Ovary (tissue), 9 donors: ENCODE measurements around the gene GJC2. TPM values are rescaled to one million over a fixed set of nuclear protein-coding genes. Genes with fewer than 3 reads are reported as not detected.
A peak's percentile ranks its signal among the peaks of the same experiment; 100 is the strongest.

Experiments
- DNase-seq, 5 donors: peaks; one replicate each; pipeline ENCODE4 v3.0.0-alpha.2; 2019 to 2020
- H3K27ac ChIP-seq, 2 donors: fragments of 200-600 bp; one replicate each; pipeline versions ENCODE4 v1.5.1 to v1.8.0; 2019 to 2022
- H3K27me3 ChIP-seq: fragments of 200-600 bp; one replicate; pipeline ENCODE4 v1.8.0; 2022
- H3K36me3 ChIP-seq: fragments of 200-600 bp; sonication (generic); one replicate; pipeline ENCODE4 v1.5.1; 2019
- H3K4me1 ChIP-seq: one replicate; pipeline ENCODE4 v1.8.1; 2013; ENCODE audit warnings: mild to moderate bottlenecking, moderate library complexity; ENCODE audit not compliant: insufficient read depth
- H3K4me3 ChIP-seq: fragments of 200-600 bp; sonication (generic); one replicate; pipeline ENCODE4 v1.5.1; 2017
- H3K9me3 ChIP-seq, 2 donors: fragments of 200-600 bp in 1 of 2; sonication (generic) in 1 of 2; one replicate each; pipeline versions ENCODE4 v1.5.1 to v1.8.1; 2013 to 2019; ENCODE audit warnings: mild to moderate bottlenecking in 1 of 2, moderate library complexity in 1 of 2
- CTCF ChIP-seq, 3 donors: fragments of 450-650 bp in 2 of 3; fragments of 200-600 bp in 1 of 3; IDR thresholded peaks; one replicate each; pipeline versions ENCODE4 v1.5.1 to v1.8.0; 2016 to 2022; ENCODE audit warnings: antibody characterized with exemption in 3 of 3, mild to moderate bottlenecking in 1 of 3
- EP300 ChIP-seq: sonication (generic); formaldehyde crosslinking; IDR thresholded peaks from one replicate; pipeline ENCODE4 v1.6.1; 2017; ENCODE audit warnings: antibody characterized with exemption
- POLR2A ChIP-seq: fragments of 450-650 bp; IDR thresholded peaks from one replicate; pipeline ENCODE4 v1.6.1; 2017; ENCODE audit warnings: antibody characterized with exemption, mild to moderate bottlenecking, moderate library complexity
- WGBS, 3 donors: extraction: QIAGEN DNeasy Blood & Tissue Kit in 1 of 3; methylation state at CpG; one replicate each; pipeline versions ENCODE4 v1.1.5 to v1.1.7; 2013 to 2017; 5-methylcytosine and 5-hydroxymethylcytosine counted together
- intact Hi-C, 4 donors: fragments of 100-400 bp; cut with DNase I; formaldehyde crosslinking; loops; one replicate each; pipeline versions ENCODE4 v1.11.0 to v1.15.1; 2022 to 2023
- polyA plus RNA-seq, 2 donors: library from polyadenylated mRNA; stranded (reverse); fragments of 200-250 nt in 1 of 2; fragments of 350-450 nt in 1 of 2; fragmentation: Illumina TruSeq in 1 of 2; extraction: RNeasy Lipid Tissue Mini Kit (QIAGEN cat#74804) in 1 of 2; gene quantifications; one replicate each; pipeline ENCODE4 v1.2.3, GENCODE V29; 2013 to 2014
- total RNA-seq, 7 donors: library from RNA; depleted of rRNA in 2 of 7; stranded (reverse); fragments of >200 nt in 2 of 7; fragmentation: NEBNext Ultra II Directional in 3 of 7; extraction: Animal tissue kit (Norgen Biotek cat#: 25700) in 3 of 7; gene quantifications; one replicate each; pipeline versions ENCODE4 v1.1.0 to v1.2.4, GENCODE V29; 2016 to 2023
- donor health status: DM: no; HTN: no; CAD: no; lungs with moderate emphysema.
- donor health status: DM: no; HTN: no; CAD: no.
- donor health status: Bipolar disorder and iron deficiency.
- donor health status: DM: yes; HTN: yes; CAD: no.
- donor health status: DM: no; HTN: no; CAD: no.
- donor health status: DM: yes; HTN: yes; CAD: no.

The GJC2 gene
- total and polyA plus RNA-seq, 9 donors = 0.18 to 12.6 (median 6.1) TPM

- H3K36me3 ChIP-seq = no peaks in the 10 kb centered on the region
- TF ChIP-seq EP300 (peak; percentile 12), POLR2A (no peak), CTCF (IDR thresholded peaks at IDR 0.05) (no peak)
- no peaks in the 10 kb centered on the region for H3K9me3 ChIP-seq
- peak; percentile 33 to 61 (median 55) for DNase-seq
- H3K27me3 ChIP-seq = no peaks in the 10 kb centered on the region
- intact Hi-C loops = loop anchor here in 1 of 4 donors (1.0 to 10.0 kb wide), 2 partner anchors 24 to 240 kb away; partner anchors contain the start of genes GUK1 and TRIM11
- H3K4me1 ChIP-seq = peaks cover 14% of the 10 kb centered on the region
- H3K27ac ChIP-seq = peak overlapping the region; percentile 84 to 100
- H3K4me3 ChIP-seq = peak overlapping the region; percentile 33
- 53 to 57% (median 55%) methylated on average over 20 of the region's 20 CpGs for WGBS, 3 donors
Observed at GRCh38 chr1:228164561-228165371, 15.0 kb downstream of the GJC2 start.

- no peaks in the 10 kb centered on the region for H3K9me3 ChIP-seq
- 0 to 1% (median 0%) methylated on average over 48 to 93 of the region's 93 CpGs for WGBS, 3 donors
- DNase-seq = peak; percentile 99 to 100 (median 100)
- intact Hi-C loops = loop anchor here in 1 of 4 donors (1.0 to 10.0 kb wide), 3 partner anchors 25 to 239 kb away; partner anchors contain the start of genes GUK1, MRPL55 and TRIM11
- peak; percentile 97 for TF ChIP-seq EP300
- TF ChIP-seq POLR2A = peak; percentile 99
- peak; percentile 95 to 100 (median 100) for TF ChIP-seq CTCF (IDR thresholded peaks at IDR 0.05)
- peak within 1 kb of the TSS; percentile 72 for H3K4me3 ChIP-seq
- H3K27me3 ChIP-seq = no peaks in the 10 kb centered on the region
- peak within 1 kb of the TSS; percentile 99 to 100 for H3K27ac ChIP-seq
- H3K36me3 ChIP-seq = no peaks in the 10 kb centered on the region
- peaks cover 14% of the 10 kb centered on the region for H3K4me1 ChIP-seq
Observed at GRCh38 chr1:228165372-228166169, 15.8 kb downstream of the GJC2 start, which contains the start of gene IBA57. Gene IBA57, plus strand, starts transcription at chr1:228165804. Its CDS starts 13 bp downstream, at chr1:228165817.

DNA sequence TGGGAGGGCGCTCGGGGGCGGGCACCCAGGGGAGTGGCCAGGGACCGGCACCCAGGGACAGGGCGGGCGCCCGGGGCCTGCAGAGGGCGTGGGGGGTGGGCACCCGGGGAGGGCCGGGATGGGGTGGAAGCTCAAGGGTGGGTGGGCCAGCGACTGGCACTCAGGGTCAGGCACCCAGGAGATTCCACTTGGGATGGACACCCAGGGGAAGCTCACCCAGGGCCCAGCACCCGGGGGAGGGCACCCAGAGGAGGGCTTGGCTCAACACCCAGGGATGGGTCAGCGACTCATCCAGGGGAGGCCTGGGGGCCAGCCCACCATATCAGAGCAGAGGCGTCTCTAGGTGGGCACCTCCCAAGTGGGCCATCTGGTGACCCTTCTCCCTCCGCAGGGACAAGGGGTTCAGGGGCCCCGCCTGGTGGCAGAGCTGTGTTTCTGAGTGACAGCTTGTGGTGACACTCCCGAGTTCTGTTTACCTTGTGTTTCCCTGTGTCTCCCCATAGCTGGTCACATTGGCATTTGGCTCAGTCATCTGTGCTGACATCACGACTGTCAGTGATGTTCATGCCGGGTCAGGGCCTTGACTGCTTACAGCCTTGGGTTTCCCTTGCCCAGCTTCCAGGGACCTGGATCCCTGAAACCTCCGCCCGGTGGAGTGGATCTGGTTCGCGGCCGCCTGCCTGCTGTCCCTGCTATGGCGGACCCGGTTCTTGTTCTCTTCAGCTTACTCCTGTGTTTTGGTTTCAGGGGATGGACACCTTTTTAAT, 16.6 kb downstream of the GJC2 start:
- no peaks in the 10 kb centered on the region for H3K27me3 ChIP-seq
- peak overlapping the region; percentile 99 to 100 for H3K27ac ChIP-seq
- H3K9me3 ChIP-seq = no peaks in the 10 kb centered on the region
- WGBS, 3 donors = 13 to 30% (median 13%) methylated on average over 14 to 26 of the region's 26 CpGs
- H3K4me3 ChIP-seq = peak overlapping the region; percentile 72
- peak in 4 of 5 donors; percentile 66 to 78 (median 74) for DNase-seq
- intact Hi-C loops = loop anchor here in 1 of 4 donors (2.0 to 10.0 kb wide), 2 partner anchors 58 to 238 kb away; partner anchors contain the start of genes MRPL55 and TRIM11
- no peaks in the 10 kb centered on the region for H3K36me3 ChIP-seq
- peaks cover 14% of the 10 kb centered on the region for H3K4me1 ChIP-seq
- peak in 2 of 3 donors; percentile 24 to 25 for TF ChIP-seq CTCF (IDR thresholded peaks at IDR 0.05)
- no peak for TF ChIP-seq EP300
- TF ChIP-seq POLR2A = peak; percentile 8
